Activated gamma-delta T cell (primary cell): ENCODE measurements around the gene PARD3B.

Experiments used
- DNase-seq: peaks from one replicate; lab custom pipeline; 2025; lab: John Stamatoyannopoulos, UW

PARD3B gene

GRCh38 chr2:205053827-205054410, 508.6 kb downstream of the PARD3B start:
- no peak for DNase-seq

DNA sequence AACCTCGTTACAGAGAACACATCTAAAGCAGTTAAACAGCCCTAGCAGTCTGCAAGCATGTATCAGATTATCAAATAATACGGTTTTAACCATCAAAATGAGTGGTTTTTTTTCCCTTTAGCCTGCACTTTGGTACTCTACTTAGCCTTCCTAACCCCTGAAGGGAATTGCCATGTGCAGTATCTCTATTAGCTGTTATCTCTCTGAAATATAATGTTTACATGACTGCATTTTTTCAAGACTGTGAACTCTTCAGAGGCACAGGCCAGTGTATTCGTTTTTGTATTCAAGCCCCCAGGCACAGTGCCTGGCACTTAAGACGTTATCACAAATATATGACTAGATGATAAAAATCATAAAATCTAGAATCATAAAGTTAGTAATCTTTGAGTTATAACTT, 509.5 kb downstream of the PARD3B start:
- no peak for DNase-seq

DNA sequence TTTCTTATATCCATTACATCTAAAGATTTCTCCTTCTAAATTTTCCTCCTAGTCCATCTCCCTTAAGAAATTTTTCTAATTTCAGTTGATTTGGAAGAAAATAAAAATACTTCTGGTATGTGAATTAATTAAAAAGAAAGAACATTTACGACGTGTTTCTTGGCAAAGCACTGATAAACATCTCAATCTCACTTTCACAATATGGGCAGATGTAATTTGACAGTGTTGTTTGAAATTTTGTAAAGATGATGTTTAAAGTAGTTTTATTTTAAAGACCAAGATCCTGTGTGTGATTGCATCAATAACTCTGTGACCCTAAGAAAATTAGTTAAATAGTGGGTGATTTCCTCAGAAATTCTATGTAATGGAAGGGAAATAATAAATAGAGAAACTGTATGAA, 510.0 kb downstream of the PARD3B start:
- no peak for DNase-seq

- DNase-seq = no peak
These were observed 510.9 kb downstream of the PARD3B start for GRCh38 chr2:205056151-205056561.

GRCh38 chr2:205058409-205058808, 513.1 kb downstream of the PARD3B start:
- no peak for DNase-seq

- no peak for DNase-seq
These were observed 515.0 kb downstream of the PARD3B start for GRCh38 chr2:205060269-205060668.

- no peak for DNase-seq
These were observed 520.8 kb downstream of the PARD3B start for GRCh38 chr2:205066081-205066480.

- DNase-seq = no peak
These were observed 524.7 kb downstream of the PARD3B start for GRCh38 chr2:205069928-205070327.

GRCh38 chr2:205070889-205071288, 525.6 kb downstream of the PARD3B start:
- no peak for DNase-seq

GRCh38 chr2:205073433-205074020, 528.3 kb downstream of the PARD3B start:
- DNase-seq = no peak

- DNase-seq = no peak
These were observed 531.1 kb downstream of the PARD3B start for GRCh38 chr2:205076405-205076804.

DNA sequence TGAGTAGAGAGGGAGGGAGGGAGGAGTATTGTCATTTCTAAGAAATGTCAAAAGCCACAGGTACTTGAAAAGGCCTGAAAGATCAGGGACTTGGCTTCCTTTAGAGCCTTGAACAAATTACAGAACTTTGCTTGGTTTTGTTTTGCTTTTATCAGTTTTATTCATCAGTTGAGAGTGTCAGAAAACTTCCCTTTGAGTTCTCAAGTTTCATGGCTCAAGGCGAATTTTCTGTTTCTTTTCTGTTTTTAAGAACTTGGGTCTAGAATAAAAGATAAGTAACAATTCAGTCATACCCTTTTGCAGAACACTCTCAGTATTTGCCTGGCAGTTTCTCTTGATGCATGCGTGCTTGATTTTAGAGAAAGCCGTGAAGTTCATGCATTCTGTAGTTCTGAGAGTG, 531.9 kb downstream of the PARD3B start:
- no peak for DNase-seq

DNA sequence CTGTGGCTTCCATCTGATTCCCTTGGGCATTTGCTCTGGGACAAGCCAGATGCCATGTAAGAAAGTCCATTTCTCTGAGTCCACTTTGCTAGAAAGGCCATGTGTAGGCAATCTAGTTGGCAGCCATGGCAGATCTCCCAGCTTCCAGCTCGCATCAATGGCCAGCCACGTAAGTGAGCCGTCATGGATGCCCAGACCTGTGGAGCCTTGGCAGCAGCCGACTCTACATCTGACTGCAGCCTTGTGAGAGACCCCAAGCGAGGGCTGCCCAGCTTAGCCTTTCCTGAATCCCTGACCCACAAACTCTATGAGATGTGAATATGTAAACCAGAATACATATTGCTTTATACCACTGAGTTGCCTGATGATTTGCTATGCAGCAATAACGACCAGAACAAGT, 533.5 kb downstream of the PARD3B start:
- DNase-seq = no peak

DNA sequence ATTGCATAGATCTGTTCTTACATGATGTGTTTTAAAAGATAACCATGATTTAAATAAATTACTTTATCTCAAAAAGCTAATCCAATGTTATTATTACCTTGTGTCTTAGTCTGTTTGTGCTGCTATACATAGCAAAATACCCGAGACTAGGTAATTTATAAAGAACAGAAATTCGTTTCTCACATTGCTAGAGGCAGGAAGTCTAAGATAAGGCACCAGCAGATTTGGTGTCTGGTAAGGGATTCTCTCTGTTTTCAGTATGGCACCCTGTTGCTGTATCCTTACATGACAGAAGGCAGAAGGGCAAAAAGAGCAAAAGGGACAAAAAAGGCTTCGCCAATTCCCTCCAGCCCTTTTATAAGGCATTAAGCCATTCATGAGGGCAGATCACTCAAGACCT, 533.9 kb downstream of the PARD3B start:
- no peak for DNase-seq

- no peak for DNase-seq
These were observed 541.4 kb downstream of the PARD3B start for GRCh38 chr2:205086662-205087061.

GRCh38 chr2:205087862-205088261, 542.6 kb downstream of the PARD3B start:
- no peak for DNase-seq

- DNase-seq = no peak
These were observed 544.7 kb downstream of the PARD3B start for GRCh38 chr2:205089958-205090357.

GRCh38 chr2:205091411-205091810, 546.1 kb downstream of the PARD3B start:
- no peak for DNase-seq

DNA sequence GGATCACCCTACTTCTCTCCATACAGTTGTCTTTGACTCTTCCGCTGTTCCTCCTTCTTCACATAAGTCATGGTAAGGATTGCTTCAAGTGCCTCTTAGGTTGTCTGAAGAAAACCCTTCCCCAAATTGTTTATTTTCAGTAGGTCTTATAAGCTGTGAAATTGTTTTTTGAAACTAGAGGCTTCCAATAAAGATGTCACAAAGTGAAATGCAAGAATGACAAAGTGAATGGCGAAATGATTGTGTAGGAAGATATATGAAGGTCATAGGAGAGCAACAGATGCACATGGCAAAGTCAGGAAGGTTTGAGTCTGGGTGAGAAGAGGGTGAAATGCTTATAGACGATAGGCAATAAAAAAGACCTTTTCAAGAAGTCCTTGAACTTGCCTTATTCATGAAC, 548.8 kb downstream of the PARD3B start:
- no peak for DNase-seq

DNA sequence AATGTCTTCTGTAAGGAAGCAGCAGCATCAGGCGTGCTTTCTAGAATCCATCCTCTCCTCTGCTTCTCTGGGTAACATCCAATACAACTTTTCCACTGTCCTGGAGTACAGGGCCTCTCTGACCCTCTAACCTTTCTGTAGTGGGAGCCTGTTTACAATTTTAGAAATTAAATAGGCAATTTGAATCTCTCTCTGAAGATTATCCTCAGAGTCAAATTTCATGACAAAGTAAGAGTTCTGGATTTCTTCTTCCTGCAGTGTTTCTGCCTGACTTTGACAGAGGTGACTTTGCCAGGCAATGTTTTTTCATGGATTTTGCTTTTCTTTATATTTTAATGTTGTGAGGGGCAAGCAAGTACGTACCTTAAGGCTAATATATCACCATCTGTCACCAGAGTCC, 558.4 kb downstream of the PARD3B start:
- no peak for DNase-seq

GRCh38 chr2:205107810-205108209, 562.5 kb downstream of the PARD3B start:
- DNase-seq = no peak

GRCh38 chr2:205115511-205115910, 570.2 kb downstream of the PARD3B start:
- DNase-seq = no peak

DNA sequence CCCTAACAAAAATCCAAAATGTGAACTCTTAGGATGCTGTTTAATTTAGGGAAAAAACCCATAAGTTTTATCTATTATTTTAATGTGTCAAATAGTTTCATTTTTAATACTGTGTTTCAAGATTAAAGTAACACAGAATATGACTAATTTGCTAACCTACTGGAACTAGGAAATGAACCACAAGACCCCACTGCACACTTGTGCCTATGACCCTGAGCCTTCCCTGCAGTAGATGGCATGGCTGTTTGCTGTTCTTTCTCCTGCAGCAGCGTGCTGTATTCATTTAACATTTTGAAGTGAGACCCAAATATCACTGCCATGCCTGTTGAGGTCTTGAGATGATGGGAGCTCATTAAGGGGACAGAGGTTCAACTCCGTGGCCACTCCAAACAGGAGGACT, 571.9 kb downstream of the PARD3B start:
- no peak for DNase-seq

- DNase-seq = no peak
These were observed 573.9 kb downstream of the PARD3B start for GRCh38 chr2:205119136-205119535.
